ENCODE results near the gene ZSWIM7. TPM values are rescaled to one million over a fixed set of nuclear protein-coding genes. Genes with fewer than 3 reads are reported as not detected.

Gene ZSWIM7
- total RNA-seq, 2 experiments from 2014 or later, result 7.2 to 10.1 TPM

GRCh38 chr17:15966879-15967248, 32.6 kb downstream of the ZSWIM7 start:
- Mint-ChIP-seq H3K4me3 (no peak overlapping the region), H3K9me3 (no peaks in the 10 kb centered on the region), H3K27ac (no peak overlapping the region), H3K4me1 (peaks cover 3% of the 10 kb centered on the region), H3K27me3 (peaks cover 46% of the 10 kb centered on the region), H3K36me3 (ENCODE audit: low read depth) (no peaks in the 10 kb centered on the region)
- ChIA-PET CTCF (interaction anchor here (1.0 kb wide), 1 partner anchor 22 kb away, joined by 3 read pairs; the partner anchor contains the start of gene ADORA2B), POLR2A (interaction anchor here (2.7 kb wide), 1 partner anchor 33 kb away, joined by 8 read pairs; the partner anchor contains the start of genes TTC19 and ZSWIM7)
- DNase-seq, result no peak

GRCh38 chr17:15966183-15966878, 33.2 kb downstream of the ZSWIM7 start:
- DNase-seq, result no peak
- H3K4me1 Mint-ChIP-seq, result peaks cover 3% of the 10 kb centered on the region
- peaks cover 51% of the 10 kb centered on the region for H3K27me3 Mint-ChIP-seq
- H3K36me3 Mint-ChIP-seq (ENCODE audit: low read depth), result no peaks in the 10 kb centered on the region
- H3K9me3 Mint-ChIP-seq, result no peaks in the 10 kb centered on the region
- POLR2A ChIA-PET, result interaction anchor here (2.7 kb wide), 1 partner anchor 33 kb away, joined by 8 read pairs; the partner anchor contains the start of genes TTC19 and ZSWIM7
- CTCF ChIA-PET, result interaction anchor here (1.0 kb wide), 1 partner anchor 21 kb away, joined by 3 read pairs; the partner anchor contains the start of gene ADORA2B
- H3K27ac Mint-ChIP-seq, result no peak overlapping the region
- H3K4me3 Mint-ChIP-seq, result no peak overlapping the region

GRCh38 chr17:15965528-15965927, 34.0 kb downstream of the ZSWIM7 start:
- Mint-ChIP-seq H3K9me3 (no peaks in the 10 kb centered on the region), H3K4me1 (peaks cover 3% of the 10 kb centered on the region), H3K36me3 (ENCODE audit: low read depth) (no peaks in the 10 kb centered on the region), H3K4me3 (no peak overlapping the region), H3K27ac (no peak overlapping the region), H3K27me3 (peaks cover 51% of the 10 kb centered on the region)
- ChIA-PET CTCF (no interaction called here), POLR2A (interaction anchor here (1.0 to 2.7 kb wide), 2 partner anchors 11 to 34 kb away, joined by 3 to 8 read pairs; partner anchors contain the start of genes TTC19 and ZSWIM7)
- DNase-seq, result no peak

- no peak for DNase-seq
- POLR2A ChIA-PET, result no interaction called here
- CTCF ChIA-PET, result no interaction called here
- Mint-ChIP-seq H3K36me3 (ENCODE audit: low read depth) (no peaks in the 10 kb centered on the region), H3K4me3 (no peak overlapping the region), H3K27me3 (peaks cover 47% of the 10 kb centered on the region), H3K9me3 (no peaks in the 10 kb centered on the region), H3K4me1 (peaks cover 15% of the 10 kb centered on the region), H3K27ac (no peak overlapping the region)
These were observed 35.8 kb downstream of the ZSWIM7 start for GRCh38 chr17:15963670-15964110.

- Mint-ChIP-seq H3K27ac (no peak overlapping the region), H3K9me3 (no peaks in the 10 kb centered on the region), H3K4me1 (peaks cover 30% of the 10 kb centered on the region), H3K36me3 (ENCODE audit: low read depth) (no peaks in the 10 kb centered on the region), H3K4me3 (no peak overlapping the region), H3K27me3 (peaks cover 64% of the 10 kb centered on the region)
- ChIA-PET POLR2A (interaction anchor here (0.8 to 2.1 kb wide), 8 partner anchors 9 to 257 kb away, joined by 3 to 15 read pairs (median 4); partner anchors contain the start of genes NCOR1, TTC19 and ZSWIM7), CTCF (interaction anchor here (1.1 kb wide), 1 partner anchor 13 kb away, joined by 6 read pairs; the partner anchor contains the start of gene ADORA2B)
- DNase-seq, result no peak
These were observed 41.0 kb downstream of the ZSWIM7 start for GRCh38 chr17:15958484-15958854.

- H3K27ac Mint-ChIP-seq, result no peak overlapping the region
- ChIA-PET POLR2A (interaction anchor here (1.2 to 2.1 kb wide), 5 partner anchors 8 to 70 kb away, joined by 4 to 15 read pairs (median 7); partner anchors contain the start of genes TTC19 and ZSWIM7), CTCF (interaction anchor here (1.1 kb wide), 1 partner anchor 12 kb away, joined by 6 read pairs; the partner anchor contains the start of gene ADORA2B)
- H3K9me3 Mint-ChIP-seq, result no peaks in the 10 kb centered on the region
- H3K4me3 Mint-ChIP-seq, result no peak overlapping the region
- no peak for DNase-seq
- peaks cover 65% of the 10 kb centered on the region for H3K27me3 Mint-ChIP-seq
- H3K36me3 Mint-ChIP-seq (ENCODE audit: low read depth), result no peaks in the 10 kb centered on the region
- H3K4me1 Mint-ChIP-seq, result peaks cover 30% of the 10 kb centered on the region
These were observed 41.7 kb downstream of the ZSWIM7 start for GRCh38 chr17:15957608-15958307.

- CTCF ChIA-PET, result no interaction called here
- Mint-ChIP-seq H3K9me3 (no peaks in the 10 kb centered on the region), H3K27ac (no peak overlapping the region), H3K4me3 (no peak overlapping the region), H3K4me1 (peaks cover 30% of the 10 kb centered on the region), H3K27me3 (peaks cover 66% of the 10 kb centered on the region), H3K36me3 (ENCODE audit: low read depth) (no peaks in the 10 kb centered on the region)
- POLR2A ChIA-PET, result no interaction called here
- peak; percentile 56 for DNase-seq
These were observed 42.3 kb downstream of the ZSWIM7 start for GRCh38 chr17:15957206-15957605.

GRCh38 chr17:15955793-15956541, 43.5 kb downstream of the ZSWIM7 start:
- CTCF ChIA-PET, result no interaction called here

GRCh38 chr17:15954222-15954621, 45.3 kb downstream of the ZSWIM7 start:
- no peak for DNase-seq
- Mint-ChIP-seq H3K4me3 (no peak overlapping the region), H3K36me3 (ENCODE audit: low read depth) (no peaks in the 10 kb centered on the region), H3K27me3 (peaks cover 61% of the 10 kb centered on the region), H3K9me3 (no peaks in the 10 kb centered on the region), H3K4me1 (peaks cover 23% of the 10 kb centered on the region), H3K27ac (no peak overlapping the region)
- CTCF ChIA-PET, result no interaction called here
- POLR2A ChIA-PET, result no interaction called here

More at GRCh38 chr17:15955793-15956541, 43.5 kb downstream of the ZSWIM7 start:
- POLR2A ChIA-PET, result no interaction called here
- Mint-ChIP-seq H3K27me3 (peaks cover 54% of the 10 kb centered on the region), H3K36me3 (ENCODE audit: low read depth) (no peaks in the 10 kb centered on the region), H3K4me3 (no peak overlapping the region), H3K9me3 (no peaks in the 10 kb centered on the region), H3K27ac (no peak overlapping the region), H3K4me1 (peaks cover 30% of the 10 kb centered on the region)
- no peak for DNase-seq

GRCh38 chr17:15952916-15953790, 46.4 kb downstream of the ZSWIM7 start:
- POLR2A ChIA-PET, result no interaction called here
- Mint-ChIP-seq H3K9me3 (no peaks in the 10 kb centered on the region), H3K4me1 (peaks cover 13% of the 10 kb centered on the region), H3K27ac (no peak overlapping the region), H3K36me3 (ENCODE audit: low read depth) (no peaks in the 10 kb centered on the region), H3K4me3 (no peak overlapping the region), H3K27me3 (peaks cover 51% of the 10 kb centered on the region)
- CTCF ChIA-PET, result no interaction called here
- no peak for DNase-seq

- CTCF ChIA-PET, result no interaction called here
- POLR2A ChIA-PET, result no interaction called here
These were observed 47.4 kb downstream of the ZSWIM7 start for GRCh38 chr17:15952048-15952532.

More at GRCh38 chr17:15952048-15952532, 47.4 kb downstream of the ZSWIM7 start:
- peaks cover 51% of the 10 kb centered on the region for H3K27me3 Mint-ChIP-seq
- H3K4me1 Mint-ChIP-seq, result peaks cover 4% of the 10 kb centered on the region
- no peak overlapping the region for H3K27ac Mint-ChIP-seq
- no peaks in the 10 kb centered on the region for H3K36me3 Mint-ChIP-seq (ENCODE audit: low read depth)
- no peaks in the 10 kb centered on the region for H3K9me3 Mint-ChIP-seq
- H3K4me3 Mint-ChIP-seq, result no peak overlapping the region
- DNase-seq, result no peak

Measured in activated CD4-positive, alpha-beta memory T cell treated with anti-CD3 and anti-CD28 coated beads, Interleukin-2, amount 10 ng/mL, durations not matched to agents 7 days and 5 days (primary cell).